Measurements from ENCODE around the gene TESMIN. TPM values are rescaled to one million over a fixed set of nuclear protein-coding genes. Genes with fewer than 3 reads are reported as not detected.

Gene TESMIN
- total RNA-seq, 1 experiment from 2014 or later = 24.8 TPM

- Histone ChIP-seq H3K36me3 (ENCODE audit: control insufficient read depth in 1 of 2, insufficient read depth in 2 of 2, low read length in 2 of 2) (no peaks in the 10 kb centered on the region), H3K79me2 (ENCODE audit: insufficient read depth, low read length) (no peaks in the 10 kb centered on the region), H3K27ac (ENCODE audit: low read depth, low read length) (no peak overlapping the region), H4K20me1 (ENCODE audit: insufficient read depth) (no peaks in the 10 kb centered on the region), H2AFZ (ENCODE audit: low read depth, low read length, poor library complexity, severe bottlenecking) (no peak overlapping the region), H3K9me2 (ENCODE audit: insufficient read depth) (no peaks in the 10 kb centered on the region), H3K27me3 (ENCODE audit: insufficient read depth, low read length) (no peaks in the 10 kb centered on the region; the same call in 1 of the 2 replicates), H3K4me2 (ENCODE audit: low read length) (no peak overlapping the region), H3K9me3 (ENCODE audit: control insufficient read depth in 1 of 2, insufficient read depth in 1 of 2, low read depth in 1 of 2, low read length in 2 of 2) (no peaks in the 10 kb centered on the region), H3K4me1 (ENCODE audit: control insufficient read depth in 1 of 2, insufficient read depth in 2 of 2, low read length in 2 of 2) (no peaks in the 10 kb centered on the region), H3K4me3 (replicated peaks in 1 of 2; ENCODE audit: low read depth in 1 of 2, low read length in 2 of 2) (no peak overlapping the region), H3K9ac (ENCODE audit: low read length) (no peak overlapping the region)
- RAD21 ChIA-PET (ENCODE audit: low non-redundant PET in 1 of 2, low total read pairs in 2 of 2, uncharacterized antibody in 2 of 2, unreplicated experiment in 2 of 2) = no interaction called here
- no peak for TF ChIP-seq SIN3A (IDR thresholded peaks at IDR 0.05; ENCODE audit: low read depth)
- no peak for TF ChIP-seq CBX3 (IDR thresholded peaks at IDR 0.05; ENCODE audit: low read depth)
- no peak for TF ChIP-seq TCF7L2 (IDR thresholded peaks at IDR 0.05; ENCODE audit: borderline replicate concordance, extremely low read depth, insufficient read depth, insufficient read length)
- no peak for TF ChIP-seq EGR1 (IDR thresholded peaks at IDR 0.05; ENCODE audit: low read depth)
- TF ChIP-seq YY1 (IDR thresholded peaks at IDR 0.05; ENCODE audit: extremely low read depth, insufficient replicate concordance, low read depth, low read length) = no peak
- TF ChIP-seq FOSL1 (IDR thresholded peaks at IDR 0.05; ENCODE audit: low read depth) = no peak
- no peak for TF ChIP-seq EZH2 (IDR thresholded peaks at IDR 0.05)
- no peak for TF ChIP-seq CEBPB (IDR thresholded peaks at IDR 0.05; ENCODE audit: low read depth)
- no peak for TF ChIP-seq ZFX (IDR thresholded peaks at IDR 0.05)
- TF ChIP-seq ZNF274 (IDR thresholded peaks at IDR 0.05; ENCODE audit: low read depth, low read length) = no peak
- TF ChIP-seq SP1 (IDR thresholded peaks at IDR 0.05; ENCODE audit: low read depth) = no peak
- TF ChIP-seq REST (IDR thresholded peaks at IDR 0.05; ENCODE audit: low read depth) = no peak
- TF ChIP-seq, protein P1, sequence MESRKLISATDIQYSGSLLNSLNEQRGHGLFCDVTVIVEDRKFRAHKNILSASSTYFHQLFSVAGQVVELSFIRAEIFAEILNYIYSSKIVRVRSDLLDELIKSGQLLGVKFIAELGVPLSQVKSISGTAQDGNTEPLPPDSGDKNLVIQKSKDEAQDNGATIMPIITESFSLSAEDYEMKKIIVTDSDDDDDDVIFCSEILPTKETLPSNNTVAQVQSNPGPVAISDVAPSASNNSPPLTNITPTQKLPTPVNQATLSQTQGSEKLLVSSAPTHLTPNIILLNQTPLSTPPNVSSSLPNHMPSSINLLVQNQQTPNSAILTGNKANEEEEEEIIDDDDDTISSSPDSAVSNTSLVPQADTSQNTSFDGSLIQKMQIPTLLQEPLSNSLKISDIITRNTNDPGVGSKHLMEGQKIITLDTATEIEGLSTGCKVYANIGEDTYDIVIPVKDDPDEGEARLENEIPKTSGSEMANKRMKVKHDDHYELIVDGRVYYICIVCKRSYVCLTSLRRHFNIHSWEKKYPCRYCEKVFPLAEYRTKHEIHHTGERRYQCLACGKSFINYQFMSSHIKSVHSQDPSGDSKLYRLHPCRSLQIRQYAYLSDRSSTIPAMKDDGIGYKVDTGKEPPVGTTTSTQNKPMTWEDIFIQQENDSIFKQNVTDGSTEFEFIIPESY (IDR thresholded peaks at IDR 0.05; ENCODE audit: extremely low read depth, insufficient replicate concordance, low read length) = no peak
- no peak for TF ChIP-seq JUND (IDR thresholded peaks at IDR 0.05)
- TF ChIP-seq ATF3 (IDR thresholded peaks at IDR 0.05) = no peak
- no peak for ATAC-seq
- no TSS peak for BruUV-seq (replicated peaks)
- intact Hi-C loops (cut with micrococcal nuclease) = no loop called here
- CTCF ChIA-PET = no interaction called here
- POLR2A ChIA-PET = no interaction called here
- DNase-seq (ENCODE audit: low read depth, low spot score) = no peak
Measured at GRCh38 chr11:68664141-68664540, 87.2 kb downstream of the TESMIN start.
